Ramos (cell line): Measurements from ENCODE around the gene TGIF1.

Experiments
- in situ Hi-C: fragments of 300-500 bp; cut with MboI; formaldehyde crosslinking; loops from one replicate; pipeline ENCODE4 v1.14.3; 2022; ENCODE audit warnings: low sequenced_read_pairs; ENCODE audit not compliant: unreplicated experiment

Gene TGIF1

GRCh38 chr18:3504637-3505036 is 54.7 kb downstream of the TGIF1 start:
- in situ Hi-C loops = no loop called here

DNA sequence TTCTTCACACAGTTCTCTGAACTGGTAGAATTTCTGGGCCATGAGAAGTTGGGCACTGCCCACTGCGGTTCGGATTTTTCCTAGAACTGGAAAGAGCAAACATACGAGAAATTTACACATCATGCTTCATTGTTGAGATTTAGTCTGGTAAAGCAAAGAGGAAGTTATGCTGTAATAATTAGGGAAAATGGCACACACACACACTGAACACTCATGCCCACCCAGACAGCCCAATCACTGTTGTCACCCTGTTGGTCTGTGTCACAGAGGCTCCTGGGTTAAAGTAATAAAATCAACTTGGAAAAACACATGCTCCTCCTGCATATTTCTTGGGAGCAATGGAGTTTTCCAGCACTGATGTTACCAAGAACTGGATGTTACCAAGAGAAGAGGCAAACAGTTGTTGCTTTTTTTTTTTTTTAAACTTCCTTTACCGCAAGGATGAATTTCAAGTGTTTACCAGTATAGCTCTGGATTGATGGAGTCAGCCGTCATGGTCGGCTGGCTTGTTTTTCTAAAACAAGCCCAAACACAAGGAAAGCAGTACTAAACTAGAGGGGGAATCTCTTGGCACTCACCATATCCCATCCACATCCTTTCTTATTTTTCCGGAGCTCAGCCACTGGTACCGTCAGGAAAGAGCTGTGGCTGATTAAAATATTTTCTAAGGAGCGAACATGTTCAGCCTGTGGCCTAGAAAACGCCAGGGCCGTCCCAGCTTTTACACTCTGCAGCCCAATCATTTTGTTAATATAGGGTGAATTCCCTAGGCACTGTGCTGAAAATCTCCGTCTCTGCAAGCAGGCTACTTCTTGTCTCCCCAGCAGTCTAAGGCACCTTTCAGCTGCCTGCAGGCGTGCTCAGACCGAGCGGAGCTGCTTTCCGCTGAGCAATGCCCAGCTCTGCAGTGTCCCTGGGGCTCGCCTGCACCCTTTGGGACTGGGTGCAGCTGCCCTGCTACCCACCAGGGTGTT is 58.9 kb downstream of the TGIF1 start:
- in situ Hi-C loops = no loop called here
